ENCODE results near the gene SYT1. TPM values are rescaled to one million over a fixed set of nuclear protein-coding genes. Genes with fewer than 3 reads are reported as not detected.

SYT1 gene
- total and polyA plus RNA-seq, 2 donors (not counting 3 experiments of a cell fraction or from before 2014, with no cell fraction given) = 3.2 to 15.3 TPM

- POLR2A ChIA-PET = no interaction called here
- H3K9me3 ChIP-seq (replicated peaks; ENCODE audit: control insufficient read depth, insufficient read depth, low read length) = no peaks in the 10 kb centered on the region
- no peak overlapping the region for H3K27ac ChIP-seq (ENCODE audit: insufficient read depth, low read depth, low read length)
- H4K20me1 ChIP-seq (replicated peaks; ENCODE audit: control insufficient read depth, extremely low read depth, insufficient read depth, low read length) = no peaks in the 10 kb centered on the region
- H2AFZ ChIP-seq (ENCODE audit: low read depth, low read length) = no peak overlapping the region
- FAIRE-seq (no peak), DNase-seq (ENCODE audit: low read depth, low spot score) (no peak)
- BruUV-seq (replicated peaks) = no TSS peak
- no peak overlapping the region for H3K4me2 ChIP-seq (ENCODE audit: insufficient read depth, low read length)
- H3K4me1 ChIP-seq (ENCODE audit: control insufficient read depth, extremely low read depth, insufficient read depth, low read length) = no peaks in the 10 kb centered on the region
- dilution Hi-C loops (cut with MboI; ENCODE audit: extremely low pct_ligation_motif_present, low sequenced_read_pairs) (no loop called here), intact Hi-C loops (cut with micrococcal nuclease) (no loop called here)
- H3K27me3 ChIP-seq (ENCODE audit: control insufficient read depth in 2 of 2, insufficient read depth in 2 of 2, low read length in 2 of 2) = no peaks in the 10 kb centered on the region
- TF ChIP-seq EZH2 (IDR thresholded peaks at IDR 0.05; ENCODE audit: borderline replicate concordance, low read depth, low read length, severe bottlenecking) (no peak), MAX (IDR thresholded peaks at IDR 0.05; ENCODE audit: insufficient read depth, insufficient read length) (no peak), POLR2A (IDR thresholded peaks at IDR 0.05; ENCODE audit: low read depth, low read length) (no peak), GATA2 (IDR thresholded peaks at IDR 0.05; ENCODE audit: insufficient read depth, insufficient read length, low read depth, low read length) (no peak), MYC (IDR thresholded peaks at IDR 0.05; ENCODE audit: low read depth, low read length) (no peak), JUN (IDR thresholded peaks at IDR 0.05; ENCODE audit: borderline replicate concordance, insufficient read depth, insufficient read length, low read depth) (no peak), CTCF (IDR thresholded peaks at IDR 0.05; ENCODE audit: extremely low read depth in 1 of 2, insufficient read depth in 1 of 2, low read depth in 1 of 2, low read length in 2 of 2) (no peak), FOS (IDR thresholded peaks at IDR 0.05; ENCODE audit: borderline replicate concordance, insufficient read depth, low read length) (no peak), POLR2AphosphoS5 (IDR thresholded peaks at IDR 0.05; ENCODE audit: insufficient read depth, low read depth, low read length) (no peak)
- no peaks in the 10 kb centered on the region for H3K9me1 ChIP-seq (replicated peaks; ENCODE audit: control insufficient read depth, extremely low read depth, insufficient read depth, low read length)
- H3K36me3 ChIP-seq (ENCODE audit: control insufficient read depth in 2 of 2, extremely low read depth in 1 of 2, insufficient read depth in 2 of 2, low read length in 2 of 2) = no peaks in the 10 kb centered on the region
- H3K79me2 ChIP-seq (ENCODE audit: control insufficient read depth, insufficient read depth, low read length) = no peaks in the 10 kb centered on the region
- CTCF ChIA-PET = interaction anchor here (0.6 kb wide), 1 partner anchor 334 kb away, joined by 4 read pairs; no protein-coding TSS in a partner anchor
- H3K4me3 ChIP-seq (replicated peaks in 1 of 3; ENCODE audit: insufficient read depth in 1 of 3, low read depth in 1 of 3, low read length in 3 of 3) = no peak overlapping the region
- no peak overlapping the region for H3K9ac ChIP-seq (replicated peaks; ENCODE audit: extremely low read depth, insufficient read depth, low read length)
These were observed 181.4 kb downstream of the SYT1 start for GRCh38 chr12:79046021-79046420.

Measured in endothelial cell of umbilical vein (primary cell).